Loucy (cell line): Measurements from ENCODE around the gene PHF21B.

Source experiments
- EZH2phosphoT487 ChIP-seq: fragments of 200-600 bp; IDR thresholded peaks from 2 replicates; pipeline ENCODE4 v1.6.1; 2018; ENCODE audit warnings: antibody characterized with exemption, mild to moderate bottlenecking, moderate library complexity, borderline replicate concordance
- TF ChIP-seq, protein P1 (sequence below): fragments of 200-600 bp; sonication (generic); conservative IDR thresholded peaks from 2 replicates; pipeline ENCODE4 v1.5.1; 2014; ENCODE audit warnings: mild to moderate bottlenecking, antibody characterized with exemption, low read length

DNA sequence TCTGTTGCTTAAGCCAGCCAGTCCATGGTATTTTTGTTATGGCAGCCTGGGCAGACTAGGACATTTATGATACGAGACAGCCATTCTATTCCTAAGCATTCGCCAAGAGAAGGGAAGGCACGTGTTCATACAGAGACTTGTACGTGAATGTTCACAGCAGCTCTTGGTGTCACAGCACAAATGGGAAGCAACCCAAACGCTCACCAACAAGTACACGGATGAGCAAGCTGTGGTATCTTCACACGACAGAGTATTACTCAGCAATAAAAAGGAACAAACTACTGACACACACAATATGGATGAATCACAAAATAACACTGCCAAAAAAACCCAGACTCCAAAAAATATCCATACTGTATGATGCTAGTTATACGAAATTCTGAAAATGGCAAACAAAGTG lies 85.1 kb downstream of the PHF21B start:
- TF ChIP-seq, protein P1, sequence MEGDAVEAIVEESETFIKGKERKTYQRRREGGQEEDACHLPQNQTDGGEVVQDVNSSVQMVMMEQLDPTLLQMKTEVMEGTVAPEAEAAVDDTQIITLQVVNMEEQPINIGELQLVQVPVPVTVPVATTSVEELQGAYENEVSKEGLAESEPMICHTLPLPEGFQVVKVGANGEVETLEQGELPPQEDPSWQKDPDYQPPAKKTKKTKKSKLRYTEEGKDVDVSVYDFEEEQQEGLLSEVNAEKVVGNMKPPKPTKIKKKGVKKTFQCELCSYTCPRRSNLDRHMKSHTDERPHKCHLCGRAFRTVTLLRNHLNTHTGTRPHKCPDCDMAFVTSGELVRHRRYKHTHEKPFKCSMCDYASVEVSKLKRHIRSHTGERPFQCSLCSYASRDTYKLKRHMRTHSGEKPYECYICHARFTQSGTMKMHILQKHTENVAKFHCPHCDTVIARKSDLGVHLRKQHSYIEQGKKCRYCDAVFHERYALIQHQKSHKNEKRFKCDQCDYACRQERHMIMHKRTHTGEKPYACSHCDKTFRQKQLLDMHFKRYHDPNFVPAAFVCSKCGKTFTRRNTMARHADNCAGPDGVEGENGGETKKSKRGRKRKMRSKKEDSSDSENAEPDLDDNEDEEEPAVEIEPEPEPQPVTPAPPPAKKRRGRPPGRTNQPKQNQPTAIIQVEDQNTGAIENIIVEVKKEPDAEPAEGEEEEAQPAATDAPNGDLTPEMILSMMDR: no peak
- TF ChIP-seq EZH2phosphoT487: no peak
